ENCODE measurements around the gene CX3CL1.

Gene CX3CL1

GRCh38 chr16:57413733-57414132, 41.4 kb downstream of the CX3CL1 start:
- no peak overlapping the region for H3K4me3 ChIP-seq (ENCODE audit: low read length in 2 of 2)
- no peaks in the 10 kb centered on the region for H3K36me3 ChIP-seq (ENCODE audit: control insufficient read depth in 2 of 2, insufficient read depth in 2 of 2, low read length in 2 of 2)
- no peaks in the 10 kb centered on the region for H3K9me3 ChIP-seq (ENCODE audit: control insufficient read depth in 2 of 2, low read length in 2 of 2)
- H3K27ac ChIP-seq (ENCODE audit: low read depth in 2 of 2, low read length in 2 of 2), result no peak overlapping the region
- H3K27me3 ChIP-seq (ENCODE audit: control insufficient read depth in 2 of 2, insufficient read depth in 2 of 2, low read length in 2 of 2), result peaks cover 0 to 4% of the 10 kb centered on the region in 2 donors
- no peak overlapping the region for H3K9ac ChIP-seq (ENCODE audit: low read depth in 1 of 2, low read length in 2 of 2)
- H3K4me1 ChIP-seq (ENCODE audit: control insufficient read depth in 2 of 2, insufficient read depth in 2 of 2, low read length in 2 of 2), result peaks cover 3 to 12% of the 10 kb centered on the region in 2 donors

GRCh38 chr16:57416084-57416483, 43.8 kb downstream of the CX3CL1 start:
- Histone ChIP-seq H3K4me1 (ENCODE audit: control insufficient read depth in 2 of 2, insufficient read depth in 2 of 2, low read length in 2 of 2) (peaks cover 6 to 12% of the 10 kb centered on the region in 2 donors), H3K27me3 (ENCODE audit: control insufficient read depth in 2 of 2, insufficient read depth in 2 of 2, low read length in 2 of 2) (peaks cover 0 to 4% of the 10 kb centered on the region in 2 donors), H3K36me3 (ENCODE audit: control insufficient read depth in 2 of 2, insufficient read depth in 2 of 2, low read length in 2 of 2) (no peaks in the 10 kb centered on the region), H3K9me3 (ENCODE audit: control insufficient read depth in 2 of 2, low read length in 2 of 2) (no peaks in the 10 kb centered on the region), H3K27ac (ENCODE audit: low read depth in 2 of 2, low read length in 2 of 2) (no peak overlapping the region), H3K4me3 (ENCODE audit: low read length in 2 of 2) (no peak overlapping the region), H3K9ac (ENCODE audit: low read depth in 1 of 2, low read length in 2 of 2) (no peak overlapping the region)

- no peak overlapping the region for H3K27ac ChIP-seq (ENCODE audit: low read depth in 2 of 2, low read length in 2 of 2)
- peaks cover 9 to 12% of the 10 kb centered on the region in 2 donors for H3K4me1 ChIP-seq (ENCODE audit: control insufficient read depth in 2 of 2, insufficient read depth in 2 of 2, low read length in 2 of 2)
- H3K4me3 ChIP-seq (ENCODE audit: low read length in 2 of 2), result no peak overlapping the region
- no peaks in the 10 kb centered on the region for H3K36me3 ChIP-seq (ENCODE audit: control insufficient read depth in 2 of 2, insufficient read depth in 2 of 2, low read length in 2 of 2)
- H3K9ac ChIP-seq (ENCODE audit: low read depth in 1 of 2, low read length in 2 of 2), result no peak overlapping the region
- H3K27me3 ChIP-seq (ENCODE audit: control insufficient read depth in 2 of 2, insufficient read depth in 2 of 2, low read length in 2 of 2), result peaks cover 0 to 4% of the 10 kb centered on the region in 2 donors
- H3K9me3 ChIP-seq (ENCODE audit: control insufficient read depth in 2 of 2, low read length in 2 of 2), result no peaks in the 10 kb centered on the region
These were observed 47.2 kb downstream of the CX3CL1 start for GRCh38 chr16:57419506-57419905.

- Histone ChIP-seq H3K27me3 (ENCODE audit: control insufficient read depth in 2 of 2, insufficient read depth in 2 of 2, low read length in 2 of 2) (peaks cover 0 to 4% of the 10 kb centered on the region in 2 donors), H3K9ac (ENCODE audit: low read depth in 1 of 2, low read length in 2 of 2) (no peak overlapping the region), H3K36me3 (ENCODE audit: control insufficient read depth in 2 of 2, insufficient read depth in 2 of 2, low read length in 2 of 2) (peaks cover 0 to 3% of the 10 kb centered on the region in 2 donors), H3K27ac (ENCODE audit: low read depth in 2 of 2, low read length in 2 of 2) (no peak overlapping the region), H3K4me3 (ENCODE audit: low read length in 2 of 2) (no peak overlapping the region), H3K4me1 (ENCODE audit: control insufficient read depth in 2 of 2, insufficient read depth in 2 of 2, low read length in 2 of 2) (peaks cover 4 to 6% of the 10 kb centered on the region in 2 donors), H3K9me3 (ENCODE audit: control insufficient read depth in 2 of 2, low read length in 2 of 2) (no peaks in the 10 kb centered on the region)
These were observed 50.0 kb downstream of the CX3CL1 start for GRCh38 chr16:57422026-57422944.

- Histone ChIP-seq H3K9ac (ENCODE audit: low read depth in 1 of 2, low read length in 2 of 2) (no peak overlapping the region), H3K4me3 (ENCODE audit: low read length in 2 of 2) (no peak overlapping the region), H3K27ac (ENCODE audit: low read depth in 2 of 2, low read length in 2 of 2) (no peak overlapping the region), H3K9me3 (ENCODE audit: control insufficient read depth in 2 of 2, low read length in 2 of 2) (no peaks in the 10 kb centered on the region), H3K27me3 (ENCODE audit: control insufficient read depth in 2 of 2, insufficient read depth in 2 of 2, low read length in 2 of 2) (no peaks in the 10 kb centered on the region), H3K36me3 (ENCODE audit: control insufficient read depth in 2 of 2, insufficient read depth in 2 of 2, low read length in 2 of 2) (peaks cover under 1 to 11% of the 10 kb centered on the region in 2 donors), H3K4me1 (ENCODE audit: control insufficient read depth in 2 of 2, insufficient read depth in 2 of 2, low read length in 2 of 2) (peaks cover 0 to 6% of the 10 kb centered on the region in 2 donors)
These were observed 50.9 kb downstream of the CX3CL1 start for GRCh38 chr16:57423152-57423551.

- no peak overlapping the region for H3K4me3 ChIP-seq (ENCODE audit: low read length in 2 of 2)
- H3K36me3 ChIP-seq (ENCODE audit: control insufficient read depth in 2 of 2, insufficient read depth in 2 of 2, low read length in 2 of 2), result peaks cover 11 to 22% of the 10 kb centered on the region in 2 donors
- no peak overlapping the region for H3K9ac ChIP-seq (ENCODE audit: low read depth in 1 of 2, low read length in 2 of 2)
- no peak overlapping the region for H3K27ac ChIP-seq (ENCODE audit: low read depth in 2 of 2, low read length in 2 of 2)
- no peaks in the 10 kb centered on the region for H3K9me3 ChIP-seq (ENCODE audit: control insufficient read depth in 2 of 2, low read length in 2 of 2)
- H3K4me1 ChIP-seq (ENCODE audit: control insufficient read depth in 2 of 2, insufficient read depth in 2 of 2, low read length in 2 of 2), result peaks cover 0 to 3% of the 10 kb centered on the region in 2 donors
- no peaks in the 10 kb centered on the region for H3K27me3 ChIP-seq (ENCODE audit: control insufficient read depth in 2 of 2, insufficient read depth in 2 of 2, low read length in 2 of 2)
These were observed 52.3 kb downstream of the CX3CL1 start for GRCh38 chr16:57424583-57424982.

GRCh38 chr16:57426356-57426755, 54.1 kb downstream of the CX3CL1 start:
- no peak overlapping the region for H3K4me3 ChIP-seq (ENCODE audit: low read length in 2 of 2)
- H3K4me1 ChIP-seq (ENCODE audit: control insufficient read depth in 2 of 2, insufficient read depth in 2 of 2, low read length in 2 of 2), result peaks cover 0 to 3% of the 10 kb centered on the region in 2 donors
- no peaks in the 10 kb centered on the region for H3K9me3 ChIP-seq (ENCODE audit: control insufficient read depth in 2 of 2, low read length in 2 of 2)
- H3K36me3 ChIP-seq (ENCODE audit: control insufficient read depth in 2 of 2, insufficient read depth in 2 of 2, low read length in 2 of 2), result peaks cover 26 to 38% of the 10 kb centered on the region in 2 donors
- no peak overlapping the region for H3K9ac ChIP-seq (ENCODE audit: low read depth in 1 of 2, low read length in 2 of 2)
- no peaks in the 10 kb centered on the region for H3K27me3 ChIP-seq (ENCODE audit: control insufficient read depth in 2 of 2, insufficient read depth in 2 of 2, low read length in 2 of 2)
- H3K27ac ChIP-seq (ENCODE audit: low read depth in 2 of 2, low read length in 2 of 2), result no peak overlapping the region

GRCh38 chr16:57427307-57427706, 55.0 kb downstream of the CX3CL1 start:
- peaks cover 31 to 47% of the 10 kb centered on the region in 2 donors for H3K36me3 ChIP-seq (ENCODE audit: control insufficient read depth in 2 of 2, insufficient read depth in 2 of 2, low read length in 2 of 2)
- H3K27ac ChIP-seq (ENCODE audit: low read depth in 2 of 2, low read length in 2 of 2), result no peak overlapping the region
- H3K4me1 ChIP-seq (ENCODE audit: control insufficient read depth in 2 of 2, insufficient read depth in 2 of 2, low read length in 2 of 2), result peaks cover 0 to 2% of the 10 kb centered on the region in 2 donors
- H3K9ac ChIP-seq (ENCODE audit: low read depth in 1 of 2, low read length in 2 of 2), result no peak overlapping the region
- no peak overlapping the region for H3K4me3 ChIP-seq (ENCODE audit: low read length in 2 of 2)
- H3K27me3 ChIP-seq (ENCODE audit: control insufficient read depth in 2 of 2, insufficient read depth in 2 of 2, low read length in 2 of 2), result no peaks in the 10 kb centered on the region
- no peaks in the 10 kb centered on the region for H3K9me3 ChIP-seq (ENCODE audit: control insufficient read depth in 2 of 2, low read length in 2 of 2)

- H3K4me3 ChIP-seq (ENCODE audit: low read length in 2 of 2), result no peak overlapping the region
- no peak overlapping the region for H3K9ac ChIP-seq (ENCODE audit: low read depth in 1 of 2, low read length in 2 of 2)
- H3K27me3 ChIP-seq (ENCODE audit: control insufficient read depth in 2 of 2, insufficient read depth in 2 of 2, low read length in 2 of 2), result no peaks in the 10 kb centered on the region
- no peak overlapping the region for H3K27ac ChIP-seq (ENCODE audit: low read depth in 2 of 2, low read length in 2 of 2)
- peaks cover 0 to 3% of the 10 kb centered on the region in 2 donors for H3K4me1 ChIP-seq (ENCODE audit: control insufficient read depth in 2 of 2, insufficient read depth in 2 of 2, low read length in 2 of 2)
- H3K9me3 ChIP-seq (ENCODE audit: control insufficient read depth in 2 of 2, low read length in 2 of 2), result no peaks in the 10 kb centered on the region
- H3K36me3 ChIP-seq (ENCODE audit: control insufficient read depth in 2 of 2, insufficient read depth in 2 of 2, low read length in 2 of 2), result peaks cover 36 to 52% of the 10 kb centered on the region in 2 donors
These were observed 55.5 kb downstream of the CX3CL1 start for GRCh38 chr16:57427824-57428223.

- H3K4me3 ChIP-seq (ENCODE audit: low read length in 2 of 2), result no peak overlapping the region
- H3K9me3 ChIP-seq (ENCODE audit: control insufficient read depth in 2 of 2, low read length in 2 of 2), result no peaks in the 10 kb centered on the region
- no peaks in the 10 kb centered on the region for H3K27me3 ChIP-seq (ENCODE audit: control insufficient read depth in 2 of 2, insufficient read depth in 2 of 2, low read length in 2 of 2)
- peaks cover 0 to 3% of the 10 kb centered on the region in 2 donors for H3K4me1 ChIP-seq (ENCODE audit: control insufficient read depth in 2 of 2, insufficient read depth in 2 of 2, low read length in 2 of 2)
- H3K36me3 ChIP-seq (ENCODE audit: control insufficient read depth in 2 of 2, insufficient read depth in 2 of 2, low read length in 2 of 2), result peaks cover 65 to 80% of the 10 kb centered on the region in 2 donors
- H3K9ac ChIP-seq (ENCODE audit: low read depth in 1 of 2, low read length in 2 of 2), result no peak overlapping the region
- H3K27ac ChIP-seq (ENCODE audit: low read depth in 2 of 2, low read length in 2 of 2), result no peak overlapping the region
These were observed 58.7 kb downstream of the CX3CL1 start for GRCh38 chr16:57430955-57431354.

All from mucosa of rectum (tissue), 2 donors.